Large intestine (tissue), 3 donors: Measurements from ENCODE around the gene SYTL2. TPM values are rescaled to one million over a fixed set of nuclear protein-coding genes. Genes with fewer than 3 reads are reported as not detected.
A peak's percentile ranks its signal among the peaks of the same experiment; 100 is the strongest.

Source experiments
- DNase-seq, 2 donors: peaks; one replicate each; pipeline versions ENCODE4 v3.0.0 to v3.0.0-alpha.2; 2013
- H3K27ac ChIP-seq: one replicate; pipeline ENCODE4 v1.5.1; 2013; ENCODE audit warnings: low read length
- H3K27me3 ChIP-seq: 2 replicates; pipeline ENCODE4 v1.6.1; 2013; ENCODE audit warnings: low read length; ENCODE audit not compliant: control insufficient read depth, insufficient read depth
- H3K36me3 ChIP-seq: 2 replicates; pipeline ENCODE4 v1.6.1; 2013; ENCODE audit warnings: low read length; ENCODE audit not compliant: control insufficient read depth, insufficient read depth
- H3K4me1 ChIP-seq: one replicate; pipeline ENCODE4 v1.6.1; 2013; ENCODE audit warnings: low read length; ENCODE audit not compliant: control insufficient read depth, insufficient read depth
- H3K4me3 ChIP-seq: one replicate; pipeline ENCODE4 v1.5.1; 2013; ENCODE audit warnings: low read length
- H3K9me3 ChIP-seq: one replicate; pipeline ENCODE4 v1.6.1; 2013; ENCODE audit warnings: mild to moderate bottlenecking, low read depth, low read length, moderate library complexity; ENCODE audit not compliant: control insufficient read depth
- WGBS: methylation state at CpG from one replicate; pipeline ENCODE4 v1.1.5; 2013; ENCODE audit warnings: low lambda C conversion rate; ENCODE audit not compliant: insufficient coverage; 5-methylcytosine and 5-hydroxymethylcytosine counted together
- polyA plus RNA-seq: library from polyadenylated mRNA; unstranded; fragments of 120-200 nt; gene quantifications from one replicate; pipeline ENCODE4 v1.2.1, GENCODE V29; 2013

SYTL2 gene
- polyA plus RNA-seq, 1 donor, result 40.9 TPM

- no peak for DNase-seq
- H3K27me3 ChIP-seq, result no peaks in the 10 kb centered on the region
- no peak overlapping the region for H3K4me3 ChIP-seq
- H3K36me3 ChIP-seq, result no peaks in the 10 kb centered on the region
- WGBS, result 39% methylated on average over 3 of the region's 4 CpGs
- H3K27ac ChIP-seq, result no peak overlapping the region
- peaks cover 29% of the 10 kb centered on the region for H3K4me1 ChIP-seq
- no peaks in the 10 kb centered on the region for H3K9me3 ChIP-seq
Measured at GRCh38 chr11:85740481-85741400, 70.2 kb downstream of the SYTL2 start.

GRCh38 chr11:85737738-85738137 is 73.2 kb downstream of the SYTL2 start:
- Histone ChIP-seq H3K4me3 (no peak overlapping the region), H3K36me3 (peaks cover 4% of the 10 kb centered on the region), H3K27ac (no peak overlapping the region), H3K4me1 (peaks cover 12% of the 10 kb centered on the region), H3K9me3 (no peaks in the 10 kb centered on the region), H3K27me3 (no peaks in the 10 kb centered on the region)
- no CpG with 5 or more reads among the region's 2 CpGs for WGBS
- DNase-seq, result peak; percentile 8 to 42

GRCh38 chr11:85735876-85736460 is 75.0 kb downstream of the SYTL2 start:
- WGBS, result 80% methylated on average over 1 of the region's 5 CpGs
- Histone ChIP-seq H3K36me3 (peaks cover 4% of the 10 kb centered on the region), H3K27ac (no peak overlapping the region), H3K4me1 (peaks cover 4% of the 10 kb centered on the region), H3K27me3 (no peaks in the 10 kb centered on the region), H3K4me3 (no peak overlapping the region), H3K9me3 (no peaks in the 10 kb centered on the region)
- DNase-seq, result no peak

GRCh38 chr11:85732965-85733364 is 78.0 kb downstream of the SYTL2 start:
- H3K4me3 ChIP-seq, result no peak overlapping the region
- peaks cover 4% of the 10 kb centered on the region for H3K4me1 ChIP-seq
- peak; percentile 61 to 77 for DNase-seq
- no peaks in the 10 kb centered on the region for H3K27me3 ChIP-seq
- no peak overlapping the region for H3K27ac ChIP-seq
- peaks cover 4% of the 10 kb centered on the region for H3K36me3 ChIP-seq
- H3K9me3 ChIP-seq, result no peaks in the 10 kb centered on the region

- no peaks in the 10 kb centered on the region for H3K36me3 ChIP-seq
- H3K27ac ChIP-seq, result no peak overlapping the region
- H3K4me1 ChIP-seq, result no peaks in the 10 kb centered on the region
- no peak overlapping the region for H3K4me3 ChIP-seq
- H3K9me3 ChIP-seq, result no peaks in the 10 kb centered on the region
- DNase-seq, result no peak
- no peaks in the 10 kb centered on the region for H3K27me3 ChIP-seq
- WGBS, result 94% methylated on average over 2 of the region's 3 CpGs
Measured at GRCh38 chr11:85726381-85726780, 84.6 kb downstream of the SYTL2 start.

GRCh38 chr11:85725510-85726258 is 85.3 kb downstream of the SYTL2 start:
- peaks cover under 1% of the 10 kb centered on the region for H3K36me3 ChIP-seq

GRCh38 chr11:85724748-85725465 is 86.0 kb downstream of the SYTL2 start:
- 92% methylated on average over 2 of the region's 6 CpGs for WGBS

More at GRCh38 chr11:85725510-85726258, 85.3 kb downstream of the SYTL2 start:
- Histone ChIP-seq H3K9me3 (no peaks in the 10 kb centered on the region), H3K4me1 (no peaks in the 10 kb centered on the region), H3K27ac (no peak overlapping the region), H3K4me3 (no peak overlapping the region), H3K27me3 (no peaks in the 10 kb centered on the region)
- WGBS, result 29% methylated on average over 1 of the region's 3 CpGs
- peak in 1 of 2 donors; percentile 59 for DNase-seq

GRCh38 chr11:85723088-85723487 is 87.9 kb downstream of the SYTL2 start:
- H3K4me1 ChIP-seq, result no peaks in the 10 kb centered on the region
- H3K9me3 ChIP-seq, result no peaks in the 10 kb centered on the region
- WGBS, result no CpG with 5 or more reads among the region's 5 CpGs
- H3K4me3 ChIP-seq, result no peak overlapping the region
- H3K36me3 ChIP-seq, result peaks cover 2% of the 10 kb centered on the region
- no peak overlapping the region for H3K27ac ChIP-seq
- H3K27me3 ChIP-seq, result no peaks in the 10 kb centered on the region
- no peak for DNase-seq

More at GRCh38 chr11:85724748-85725465, 86.0 kb downstream of the SYTL2 start:
- H3K9me3 ChIP-seq, result no peaks in the 10 kb centered on the region
- H3K4me1 ChIP-seq, result no peaks in the 10 kb centered on the region
- H3K27me3 ChIP-seq, result no peaks in the 10 kb centered on the region
- H3K27ac ChIP-seq, result no peak overlapping the region
- no peak for DNase-seq
- no peak overlapping the region for H3K4me3 ChIP-seq
- H3K36me3 ChIP-seq, result peaks cover 2% of the 10 kb centered on the region

- H3K27me3 ChIP-seq, result no peaks in the 10 kb centered on the region
- no peak overlapping the region for H3K4me3 ChIP-seq
- H3K36me3 ChIP-seq, result peaks cover 2% of the 10 kb centered on the region
- DNase-seq, result no peak
- WGBS, result no CpG with 5 or more reads among the region's 3 CpGs
- no peaks in the 10 kb centered on the region for H3K4me1 ChIP-seq
- no peak overlapping the region for H3K27ac ChIP-seq
- no peaks in the 10 kb centered on the region for H3K9me3 ChIP-seq
Measured at GRCh38 chr11:85721191-85721590, 89.8 kb downstream of the SYTL2 start.
